Parathyroid adenoma (tissue), 2 donors: ENCODE results near the gene YAP1.
"Not testable (repeated sequence)": the region's sequence is repeated elsewhere in the genome, so short reads cannot be mapped to it uniquely, and the experiment has no call there.

Source experiments
- H2AFZ ChIP-seq: fragments of 300-600 bp; sonication (generic); one replicate; pipeline ENCODE4 v1.7.0; 2017; ENCODE audit warnings: antibody characterized with exemption, mild to moderate bottlenecking
- H3K27ac ChIP-seq: fragments of 300-600 bp; sonication (generic); one replicate; pipeline ENCODE4 v1.7.0; 2017
- H3K27me3 ChIP-seq: fragments of 300-600 bp; sonication (generic); one replicate; pipeline ENCODE4 v1.7.0; 2017; ENCODE audit warnings: low read length; ENCODE audit not compliant: control insufficient read depth, insufficient read depth
- H3K36me3 ChIP-seq: fragments of 300-600 bp; sonication (generic); one replicate; pipeline ENCODE4 v1.7.0; 2017; ENCODE audit warnings: low read length; ENCODE audit not compliant: control insufficient read depth, insufficient read depth
- H3K4me1 ChIP-seq: fragments of 300-600 bp; sonication (generic); one replicate; pipeline ENCODE4 v1.7.0; 2017; ENCODE audit warnings: control low read depth
- H3K4me2 ChIP-seq: fragments of 300-600 bp; sonication (generic); one replicate; pipeline ENCODE4 v1.7.0; 2017; ENCODE audit warnings: low read length
- H3K4me3 ChIP-seq: fragments of 300-600 bp; sonication (generic); one replicate; pipeline ENCODE4 v1.7.0; 2017; ENCODE audit warnings: low read depth, low read length
- H3K79me2 ChIP-seq: fragments of 300-600 bp; sonication (generic); one replicate; pipeline ENCODE4 v1.7.0; 2017; ENCODE audit warnings: control low read depth
- H3K9ac ChIP-seq: fragments of 300-600 bp; sonication (generic); one replicate; pipeline ENCODE4 v1.7.0; 2017; ENCODE audit warnings: mild to moderate bottlenecking
- H3K9me3 ChIP-seq: fragments of 300-600 bp; sonication (generic); one replicate; pipeline ENCODE4 v1.7.0; 2017; ENCODE audit warnings: low read length; ENCODE audit not compliant: control insufficient read depth
- CTCF ChIP-seq: fragments of 300-600 bp; sonication (generic); IDR thresholded peaks from one replicate; pipeline ENCODE4 v1.7.0; 2017; ENCODE audit warnings: antibody characterized with exemption, mild to moderate bottlenecking
- donor health status: primary hyperparathyroidism.

The YAP1 gene

DNA sequence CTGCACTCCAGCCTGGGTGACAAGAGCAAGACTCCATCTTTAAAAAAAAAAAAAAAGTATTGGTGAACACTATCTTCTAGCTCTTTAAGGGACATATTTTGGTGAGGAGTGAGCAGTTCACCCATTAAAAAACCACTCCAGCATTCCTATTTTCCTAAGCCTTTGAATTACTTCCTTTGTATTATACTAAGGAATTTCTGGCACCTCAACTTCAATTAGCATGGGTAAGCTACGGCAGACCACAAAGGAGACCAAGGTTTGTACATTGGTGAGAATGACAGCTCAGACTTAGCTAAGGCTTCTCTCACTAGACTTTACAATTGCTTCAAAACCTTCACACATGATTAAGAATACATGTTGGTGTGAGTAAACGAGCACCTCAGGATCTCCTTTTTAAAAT lies 150.0 kb downstream of the YAP1 start:
- no peak overlapping the region for H3K27ac ChIP-seq
- no peak for TF ChIP-seq CTCF

DNA sequence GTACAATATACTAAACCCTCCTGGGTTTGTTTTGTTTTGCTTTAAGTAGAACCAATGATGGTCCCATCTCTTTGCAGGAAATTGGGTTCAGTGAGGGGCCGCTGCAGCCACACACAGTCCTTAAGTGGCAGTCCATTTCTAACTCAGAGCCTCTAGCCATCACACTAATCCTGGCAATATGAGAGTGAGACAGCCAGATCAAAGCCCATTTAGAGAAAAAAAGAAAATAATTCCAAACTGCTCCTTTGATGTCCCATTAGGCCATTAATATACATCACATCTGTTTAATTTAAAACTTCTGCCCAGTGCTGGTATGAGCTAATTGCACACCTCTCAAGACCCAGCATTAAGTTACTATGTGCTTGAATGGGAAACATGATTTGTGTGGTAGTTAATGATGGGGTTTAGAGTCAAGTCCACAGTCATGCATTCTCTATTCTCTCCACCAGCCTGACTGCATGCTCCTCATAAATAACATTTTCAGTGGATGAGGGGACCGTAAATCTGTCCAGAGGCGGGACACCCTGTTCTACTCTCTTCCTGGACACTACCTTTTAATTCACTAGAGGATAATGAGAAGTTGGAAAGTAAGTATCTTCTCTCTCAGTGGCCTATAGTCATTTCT lies 153.2 kb downstream of the YAP1 start:
- H3K4me3 ChIP-seq = no peak overlapping the region
- H3K27ac ChIP-seq = no peak overlapping the region
- no peak for TF ChIP-seq CTCF
- H3K79me2 ChIP-seq = no peaks in the 10 kb centered on the region
- H3K27me3 ChIP-seq = no peaks in the 10 kb centered on the region
- H3K4me2 ChIP-seq = no peak overlapping the region
- H3K36me3 ChIP-seq = no peaks in the 10 kb centered on the region
- H3K9ac ChIP-seq = no peak overlapping the region
- H2AFZ ChIP-seq = no peak overlapping the region
- no peaks in the 10 kb centered on the region for H3K9me3 ChIP-seq
- H3K4me1 ChIP-seq = no peaks in the 10 kb centered on the region

More for the DNA sequence above, 150.0 kb downstream of the YAP1 start:
- H3K9ac ChIP-seq = no peak overlapping the region
- no peak overlapping the region for H3K4me3 ChIP-seq
- H3K79me2 ChIP-seq = no peaks in the 10 kb centered on the region
- no peak overlapping the region for H3K4me2 ChIP-seq
- no peaks in the 10 kb centered on the region for H3K27me3 ChIP-seq
- H3K9me3 ChIP-seq = no peaks in the 10 kb centered on the region
- no peaks in the 10 kb centered on the region for H3K4me1 ChIP-seq
- H2AFZ ChIP-seq = no peak overlapping the region
- no peaks in the 10 kb centered on the region for H3K36me3 ChIP-seq

DNA sequence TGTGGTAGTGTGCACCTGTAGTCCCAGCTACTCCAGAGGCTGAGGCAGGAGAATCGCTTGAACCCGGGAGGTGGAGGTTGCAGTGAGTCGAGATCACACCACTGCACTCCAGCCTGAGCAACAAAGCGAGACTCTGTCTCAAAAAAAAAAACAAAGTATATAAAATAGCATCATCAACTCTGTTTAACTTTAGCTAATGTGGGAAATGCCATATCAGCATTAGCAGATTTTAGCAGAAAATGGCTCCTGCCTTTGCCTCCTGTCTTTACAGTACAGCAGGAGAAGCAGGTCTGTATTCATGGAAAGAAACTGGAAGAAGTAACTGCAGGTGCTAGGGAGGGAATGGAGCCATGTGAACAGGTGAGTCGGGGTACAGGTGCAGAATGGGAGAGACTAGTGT lies 154.5 kb downstream of the YAP1 start:
- H3K9ac ChIP-seq, H3K27ac ChIP-seq, H3K9me3 ChIP-seq, H3K4me2 ChIP-seq, H2AFZ ChIP-seq, H3K79me2 ChIP-seq, H3K36me3 ChIP-seq, H3K4me3 ChIP-seq, H3K4me1 ChIP-seq, H3K27me3 ChIP-seq: not testable (repeated sequence)

- no peaks in the 10 kb centered on the region for H3K4me1 ChIP-seq
- no peak overlapping the region for H3K27ac ChIP-seq
- H3K4me3 ChIP-seq = no peak overlapping the region
- H3K36me3 ChIP-seq = no peaks in the 10 kb centered on the region
- no peaks in the 10 kb centered on the region for H3K79me2 ChIP-seq
- no peak for TF ChIP-seq CTCF
- H3K9me3 ChIP-seq = no peaks in the 10 kb centered on the region
- no peaks in the 10 kb centered on the region for H3K27me3 ChIP-seq
- no peak overlapping the region for H2AFZ ChIP-seq
- H3K9ac ChIP-seq = no peak overlapping the region
- no peak overlapping the region for H3K4me2 ChIP-seq
Measured at GRCh38 chr11:102266099-102266498, 155.9 kb downstream of the YAP1 start.

DNA sequence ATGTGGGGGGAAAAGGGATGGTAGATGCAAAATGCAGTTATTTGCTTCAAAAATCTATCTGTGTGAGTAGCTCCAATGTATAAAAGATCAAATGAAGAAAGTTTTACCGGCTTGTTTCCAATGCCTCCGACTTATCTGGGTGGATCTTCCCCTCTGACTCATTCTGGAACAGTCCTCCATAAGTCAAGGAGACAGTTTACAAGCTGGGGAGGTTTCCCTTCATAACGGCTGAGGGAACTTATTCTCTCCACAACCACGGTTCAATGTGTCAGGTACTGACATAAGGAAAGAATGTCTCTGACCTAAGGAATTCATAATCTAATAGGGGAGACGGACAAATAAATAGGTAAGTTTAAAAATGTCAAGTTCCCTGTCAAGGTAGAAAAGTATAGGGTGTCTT lies 157.4 kb downstream of the YAP1 start:
- no peak for TF ChIP-seq CTCF
- no peak overlapping the region for H2AFZ ChIP-seq
- H3K27me3 ChIP-seq = no peaks in the 10 kb centered on the region
- no peak overlapping the region for H3K4me2 ChIP-seq
- no peaks in the 10 kb centered on the region for H3K79me2 ChIP-seq
- no peaks in the 10 kb centered on the region for H3K4me1 ChIP-seq
- H3K36me3 ChIP-seq = no peaks in the 10 kb centered on the region
- H3K4me3 ChIP-seq = no peak overlapping the region
- H3K9ac ChIP-seq = no peak overlapping the region
- no peak overlapping the region for H3K27ac ChIP-seq
- H3K9me3 ChIP-seq = no peaks in the 10 kb centered on the region
